PC-3 (cell line): ENCODE data around the gene MAGI2. TPM values are rescaled to one million over a fixed set of nuclear protein-coding genes. Genes with fewer than 3 reads are reported as not detected.

Experiments
- ATAC-seq: fragments of 200-7000 bp; cut with Tn5 transposase; 2 replicates; pipeline ENCODE4 v1.9.1; 2020; ENCODE audit warnings: mild to moderate bottlenecking, moderate library complexity
- BruUV-seq: library from RNA; stranded (reverse); fragments of 400-500 nt; replicated peaks from 2 replicates; lab custom pipeline; 2021; lab: Mats Ljungman, UMichigan
- CTCF ChIA-PET: fragments of 300-600 bp; sonication (Branson Sonifier 250); formaldehyde crosslinking; loops from one replicate; lab custom pipeline; 2022; ENCODE audit warnings: antibody characterized with exemption; lab: Charles Lee
- POLR2A ChIA-PET: fragments of 300-600 bp; sonication (Branson Sonifier 250); formaldehyde crosslinking; loops from one replicate; lab custom pipeline; 2022; ENCODE audit warnings: antibody characterized with exemption; ENCODE audit not compliant: unreplicated experiment; lab: Charles Lee
- DNase-seq: peaks from one replicate; pipeline ENCODE4 v3.0.0-alpha.2; 2015
- H2AFZ ChIP-seq: fragments of 300-600 bp; sonication (generic); 2 replicates; pipeline ENCODE4 v1.6.0; 2016; ENCODE audit warnings: antibody characterized with exemption, low read length
- H3F3A ChIP-seq: fragments of 300-600 bp; sonication (generic); one replicate; pipeline ENCODE4 v1.6.0; 2017; ENCODE audit warnings: antibody characterized with exemption, low read length, control low read depth, mild to moderate bottlenecking; ENCODE audit not compliant: unreplicated experiment
- H3K27ac ChIP-seq: fragments of 300-600 bp; sonication (generic); 2 replicates; pipeline ENCODE4 v1.5.1; 2016; ENCODE audit warnings: mild to moderate bottlenecking, low read length
- H3K27me3 ChIP-seq: fragments of 300-600 bp; sonication (generic); 2 replicates; pipeline ENCODE4 v1.6.1; 2016; ENCODE audit warnings: low read length, mixed read lengths
- H3K36me3 ChIP-seq: fragments of 300-600 bp; sonication (generic); 2 replicates; pipeline ENCODE4 v1.6.1; 2016; ENCODE audit warnings: low read depth, mixed run types, low read length, mixed read lengths
- H3K4me1 ChIP-seq: fragments of 300-600 bp; sonication (generic); 2 replicates; pipeline ENCODE4 v1.5.1; 2016; ENCODE audit warnings: low read length; ENCODE audit not compliant: insufficient read depth
- H3K4me2 ChIP-seq: fragments of 300-600 bp; sonication (generic); 2 replicates; pipeline ENCODE4 v1.6.0; 2016; ENCODE audit warnings: low read length
- H3K4me3 ChIP-seq: fragments of 300-600 bp; sonication (generic); 2 replicates; pipeline ENCODE4 v1.5.1; 2016; ENCODE audit warnings: mild to moderate bottlenecking, low read length, mixed read lengths
- H3K79me2 ChIP-seq: fragments of 300-600 bp; sonication (generic); 2 replicates; pipeline ENCODE4 v1.6.1; 2017; ENCODE audit warnings: low read length, mixed read lengths
- H3K9ac ChIP-seq: fragments of 300-600 bp; sonication (generic); 2 replicates; pipeline ENCODE4 v1.6.0; 2016; ENCODE audit warnings: mild to moderate bottlenecking, low read length
- H3K9me2 ChIP-seq: fragments of 300-600 bp; sonication (generic); replicated peaks from 2 replicates; pipeline ENCODE4 v1.6.1; 2016; ENCODE audit warnings: mixed run types, low read length, mixed read lengths
- H3K9me3 ChIP-seq: fragments of 300-600 bp; sonication (generic); 2 replicates; pipeline ENCODE4 v1.6.1; 2016; ENCODE audit warnings: low read length, mixed read lengths
- H4K20me1 ChIP-seq: fragments of 300-600 bp; sonication (generic); 2 replicates; pipeline ENCODE4 v1.6.1; 2016; ENCODE audit warnings: low read length, mixed read lengths
- EZH2 ChIP-seq: fragments of 300-600 bp; sonication (generic); IDR thresholded peaks from one replicate; pipeline ENCODE4 v1.6.1; 2017; ENCODE audit warnings: antibody characterized with exemption, mild to moderate bottlenecking, low read length; ENCODE audit not compliant: unreplicated experiment
- EZH2phosphoT487 ChIP-seq: fragments of 300-600 bp; sonication (generic); IDR thresholded peaks from 2 replicates; pipeline ENCODE4 v1.6.1; 2018; ENCODE audit warnings: mild to moderate bottlenecking, antibody characterized with exemption, low read length, borderline replicate concordance
- intact Hi-C: fragments of 100-400 bp; cut with micrococcal nuclease; formaldehyde crosslinking; loops from 2 replicates; pipeline ENCODE4 v1.9.0; 2023
- total RNA-seq: library from RNA; depleted of rRNA; stranded (reverse); fragments of >200 nt; gene quantifications from 2 replicates; pipeline ENCODE4 v1.2.3, GENCODE V29; 2014
- TF ChIP-seq, protein P1 (sequence below): fragments of 300-600 bp; sonication (generic); conservative IDR thresholded peaks from 2 replicates; pipeline ENCODE4 v1.5.1; 2017; ENCODE audit warnings: antibody characterized with exemption, low read depth, mild to moderate bottlenecking, low read length

MAGI2 gene
- total RNA-seq, 1 experiment from 2014 or later, result not detected

DNA sequence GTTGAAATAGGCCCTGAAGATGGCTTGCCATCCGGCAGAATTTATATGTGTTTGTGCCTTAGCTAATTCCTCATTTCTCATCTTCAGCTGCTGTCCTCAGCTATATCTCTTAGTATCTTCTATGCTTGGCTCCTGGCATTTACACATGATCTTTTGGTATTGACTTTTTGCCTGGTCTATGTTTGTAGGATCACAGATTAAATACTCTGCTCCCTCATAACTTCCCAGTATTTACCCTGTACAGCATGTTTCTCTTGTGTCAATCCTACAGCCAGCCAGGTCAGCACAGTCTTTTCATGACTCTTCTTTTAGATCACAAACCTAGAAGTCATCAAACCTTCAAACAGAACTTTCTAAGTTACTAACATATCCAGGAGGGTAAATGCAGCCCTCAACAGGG, 743.8 kb downstream of the MAGI2 start:
- Histone ChIP-seq H3K9me2 (no peaks in the 10 kb centered on the region), H3K27me3 (no peaks in the 10 kb centered on the region), H3K9ac (no peak overlapping the region), H3K4me1 (no peaks in the 10 kb centered on the region), H4K20me1 (no peaks in the 10 kb centered on the region), H3K9me3 (no peaks in the 10 kb centered on the region), H3K4me2 (no peak overlapping the region), H3K4me3 (no peak overlapping the region), H2AFZ (no peak overlapping the region), H3K27ac (no peak overlapping the region), H3K79me2 (no peaks in the 10 kb centered on the region), H3F3A (no peaks in the 10 kb centered on the region), H3K36me3 (no peaks in the 10 kb centered on the region)
- TF ChIP-seq, protein P1, sequence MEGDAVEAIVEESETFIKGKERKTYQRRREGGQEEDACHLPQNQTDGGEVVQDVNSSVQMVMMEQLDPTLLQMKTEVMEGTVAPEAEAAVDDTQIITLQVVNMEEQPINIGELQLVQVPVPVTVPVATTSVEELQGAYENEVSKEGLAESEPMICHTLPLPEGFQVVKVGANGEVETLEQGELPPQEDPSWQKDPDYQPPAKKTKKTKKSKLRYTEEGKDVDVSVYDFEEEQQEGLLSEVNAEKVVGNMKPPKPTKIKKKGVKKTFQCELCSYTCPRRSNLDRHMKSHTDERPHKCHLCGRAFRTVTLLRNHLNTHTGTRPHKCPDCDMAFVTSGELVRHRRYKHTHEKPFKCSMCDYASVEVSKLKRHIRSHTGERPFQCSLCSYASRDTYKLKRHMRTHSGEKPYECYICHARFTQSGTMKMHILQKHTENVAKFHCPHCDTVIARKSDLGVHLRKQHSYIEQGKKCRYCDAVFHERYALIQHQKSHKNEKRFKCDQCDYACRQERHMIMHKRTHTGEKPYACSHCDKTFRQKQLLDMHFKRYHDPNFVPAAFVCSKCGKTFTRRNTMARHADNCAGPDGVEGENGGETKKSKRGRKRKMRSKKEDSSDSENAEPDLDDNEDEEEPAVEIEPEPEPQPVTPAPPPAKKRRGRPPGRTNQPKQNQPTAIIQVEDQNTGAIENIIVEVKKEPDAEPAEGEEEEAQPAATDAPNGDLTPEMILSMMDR, result no peak
- TF ChIP-seq EZH2phosphoT487, result no peak
- no peak for TF ChIP-seq EZH2
- BruUV-seq, result no TSS peak
- intact Hi-C loops, result loop anchor here (5.0 kb wide), 1 partner anchor 197 kb away; no protein-coding TSS in a partner anchor
- ATAC-seq (no peak), DNase-seq (no peak)
- ChIA-PET CTCF (no interaction called here), POLR2A (no interaction called here)

- intact Hi-C loops, result no loop called here
- BruUV-seq, result no TSS peak
Observed at GRCh38 chr7:78704504-78704903, 749.0 kb downstream of the MAGI2 start.

GRCh38 chr7:78703391-78703790, 750.1 kb downstream of the MAGI2 start:
- Histone ChIP-seq H3K79me2 (no peaks in the 10 kb centered on the region), H3K9me2 (no peaks in the 10 kb centered on the region), H3K4me3 (no peak overlapping the region), H3F3A (no peaks in the 10 kb centered on the region), H3K4me2 (no peak overlapping the region), H2AFZ (no peak overlapping the region), H3K27ac (no peak overlapping the region), H3K9me3 (no peaks in the 10 kb centered on the region), H3K4me1 (peaks cover 19% of the 10 kb centered on the region), H4K20me1 (no peaks in the 10 kb centered on the region), H3K9ac (no peak overlapping the region), H3K27me3 (no peaks in the 10 kb centered on the region), H3K36me3 (no peaks in the 10 kb centered on the region)
- POLR2A ChIA-PET, result no interaction called here
- no peak for TF ChIP-seq EZH2phosphoT487
- no peak for TF ChIP-seq EZH2
- TF ChIP-seq, protein P1, result no peak
- CTCF ChIA-PET, result no interaction called here
- ATAC-seq (no peak), DNase-seq (no peak)
- intact Hi-C loops, result no loop called here
- BruUV-seq, result no TSS peak

More at GRCh38 chr7:78704504-78704903, 749.0 kb downstream of the MAGI2 start:
- H3K4me3 ChIP-seq, result no peak overlapping the region
- H3K36me3 ChIP-seq, result no peaks in the 10 kb centered on the region
- no peak overlapping the region for H2AFZ ChIP-seq
- TF ChIP-seq EZH2phosphoT487 (no peak), EZH2 (no peak)
- TF ChIP-seq, protein P1, result no peak
- no peak for DNase-seq
- H3K9me3 ChIP-seq, result no peaks in the 10 kb centered on the region
- no peak for ATAC-seq
- H3K27ac ChIP-seq, result no peak overlapping the region
- no peaks in the 10 kb centered on the region for H3K79me2 ChIP-seq
- ChIA-PET POLR2A (no interaction called here), CTCF (no interaction called here)
- no peaks in the 10 kb centered on the region for H3K9me2 ChIP-seq
- no peaks in the 10 kb centered on the region for H4K20me1 ChIP-seq
- H3K27me3 ChIP-seq, result no peaks in the 10 kb centered on the region
- H3K9ac ChIP-seq, result no peak overlapping the region
- peaks cover 19% of the 10 kb centered on the region for H3K4me1 ChIP-seq
- H3F3A ChIP-seq, result no peaks in the 10 kb centered on the region
- H3K4me2 ChIP-seq, result no peak overlapping the region
